Loucy (cell line): ENCODE data around the gene RFNG.

Experiments
- H2AFZ ChIP-seq: fragments of 200-600 bp; sonication (generic); 2 replicates; pipeline ENCODE4 v1.6.0; 2016; ENCODE audit warnings: antibody characterized with exemption, mild to moderate bottlenecking, low read length, moderate library complexity
- H3F3A ChIP-seq: fragments of 200-600 bp; 2 replicates; pipeline ENCODE4 v1.6.0; 2016; ENCODE audit warnings: antibody characterized with exemption, low read depth, mild to moderate bottlenecking
- H3K27me3 ChIP-seq: fragments of 200-600 bp; sonication (generic); 2 replicates; pipeline ENCODE4 v1.6.1; 2014; ENCODE audit warnings: low read length, mild to moderate bottlenecking; ENCODE audit not compliant: insufficient read depth, poor library complexity, severe bottlenecking
- H3K36me3 ChIP-seq: fragments of 200-600 bp; sonication (generic); 2 replicates; pipeline ENCODE4 v1.6.1; 2016; ENCODE audit warnings: low read length; ENCODE audit not compliant: insufficient read depth
- H3K4me1 ChIP-seq: fragments of 200-600 bp; sonication (generic); 2 replicates; pipeline ENCODE4 v1.5.1; 2014; ENCODE audit warnings: low read length, mild to moderate bottlenecking; ENCODE audit not compliant: insufficient read depth, poor library complexity, severe bottlenecking
- H3K4me2 ChIP-seq: fragments of 200-600 bp; sonication (generic); 2 replicates; pipeline ENCODE4 v1.6.0; 2014; ENCODE audit warnings: antibody characterized with exemption, low read length, low read depth, mild to moderate bottlenecking; ENCODE audit not compliant: poor library complexity, severe bottlenecking
- H3K4me3 ChIP-seq: fragments of 200-600 bp; sonication (generic); 2 replicates; pipeline ENCODE4 v1.5.1; 2014; ENCODE audit warnings: low read length, mild to moderate bottlenecking, mixed read lengths; ENCODE audit not compliant: poor library complexity, severe bottlenecking
- H3K79me2 ChIP-seq: fragments of 200-600 bp; sonication (generic); 2 replicates; pipeline ENCODE4 v1.6.1; 2014; ENCODE audit warnings: low read length; ENCODE audit not compliant: insufficient read depth
- H3K9ac ChIP-seq: fragments of 200-600 bp; sonication (generic); 2 replicates; pipeline ENCODE4 v1.6.0; 2014; ENCODE audit warnings: mild to moderate bottlenecking, low read depth, low read length, moderate library complexity; ENCODE audit not compliant: poor library complexity, severe bottlenecking
- H3K9me2 ChIP-seq: fragments of 200-600 bp; sonication (generic); replicated peaks from 2 replicates; pipeline ENCODE4 v1.6.1; 2016; ENCODE audit warnings: low read depth, low read length, mixed read lengths
- H3K9me3 ChIP-seq: fragments of 200-600 bp; sonication (generic); 2 replicates; pipeline ENCODE4 v1.6.1; 2014; ENCODE audit warnings: mild to moderate bottlenecking, antibody characterized with exemption, low read length, low read depth; ENCODE audit not compliant: insufficient read depth
- H4K20me1 ChIP-seq: fragments of 200-600 bp; sonication (generic); 2 replicates; pipeline ENCODE4 v1.6.0; 2014; ENCODE audit warnings: antibody characterized with exemption, low read length, mild to moderate bottlenecking; ENCODE audit not compliant: insufficient read depth, poor library complexity, severe bottlenecking
- CTCF ChIP-seq: fragments of 200-600 bp; sonication (generic); conservative IDR thresholded peaks from 2 replicates; pipeline ENCODE4 v1.5.1; 2014; ENCODE audit warnings: mild to moderate bottlenecking, antibody characterized with exemption, low read length
- EZH2phosphoT487 ChIP-seq: fragments of 200-600 bp; IDR thresholded peaks from 2 replicates; pipeline ENCODE4 v1.6.1; 2018; ENCODE audit warnings: antibody characterized with exemption, mild to moderate bottlenecking, moderate library complexity, borderline replicate concordance

Gene RFNG

DNA sequence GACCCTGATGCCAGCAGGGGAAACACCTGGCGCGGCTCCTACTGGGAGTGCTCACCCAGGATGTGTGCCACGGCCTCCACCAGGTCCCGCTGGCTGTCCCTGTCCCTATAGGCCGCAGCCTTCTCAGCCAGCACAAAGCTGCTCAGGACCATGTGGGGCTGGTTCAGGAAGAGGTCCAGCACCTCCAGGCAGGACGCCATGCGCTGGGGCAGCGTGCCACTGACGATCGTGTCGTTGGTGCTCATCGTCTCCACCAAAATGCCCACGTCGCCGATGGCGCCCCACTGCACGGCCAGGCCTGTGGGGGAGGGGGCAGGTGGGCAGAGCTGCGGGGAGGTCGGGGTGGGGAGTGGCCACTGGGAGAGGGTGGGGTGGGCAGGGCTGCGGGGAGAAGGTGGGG is 29.9 kb upstream of the RFNG start:
- no peak for TF ChIP-seq EZH2phosphoT487
- TF ChIP-seq CTCF: no peak
- Histone ChIP-seq H3K36me3 (peaks cover 78% of the 10 kb centered on the region; the same call in 1 of the 2 replicates), H3K9me2 (no peaks in the 10 kb centered on the region), H3K27me3 (no peaks in the 10 kb centered on the region), H3K4me3 (no peak overlapping the region), H4K20me1 (peaks cover 9% of the 10 kb centered on the region), H3K9me3 (no peaks in the 10 kb centered on the region), H3K9ac (no peak overlapping the region), H3F3A (no peaks in the 10 kb centered on the region), H3K4me2 (no peak overlapping the region), H3K79me2 (no peaks in the 10 kb centered on the region), H2AFZ (no peak overlapping the region), H3K4me1 (no peaks in the 10 kb centered on the region)

GRCh38 chr17:82080789-82081464 is 29.3 kb upstream of the RFNG start:
- Histone ChIP-seq H2AFZ (no peak overlapping the region), H3K27me3 (no peaks in the 10 kb centered on the region), H3K9me2 (no peaks in the 10 kb centered on the region), H3K9ac (no peak overlapping the region), H4K20me1 (peaks cover 7% of the 10 kb centered on the region), H3K4me3 (no peak overlapping the region), H3K9me3 (no peaks in the 10 kb centered on the region), H3K4me1 (no peaks in the 10 kb centered on the region), H3K4me2 (no peak overlapping the region), H3K36me3 (peaks cover 72% of the 10 kb centered on the region; the same call in 1 of the 2 replicates), H3F3A (no peaks in the 10 kb centered on the region), H3K79me2 (no peaks in the 10 kb centered on the region)
- TF ChIP-seq CTCF: no peak
- no peak for TF ChIP-seq EZH2phosphoT487

- Histone ChIP-seq H3K9me3 (no peaks in the 10 kb centered on the region), H3K9ac (no peak overlapping the region), H2AFZ (no peak overlapping the region), H3K4me3 (no peak overlapping the region), H3K4me2 (no peak overlapping the region), H3K27me3 (no peaks in the 10 kb centered on the region), H3K79me2 (no peaks in the 10 kb centered on the region), H4K20me1 (peaks cover 4% of the 10 kb centered on the region), H3K36me3 (peaks cover 65% of the 10 kb centered on the region; the same call in 1 of the 2 replicates), H3K9me2 (no peaks in the 10 kb centered on the region), H3F3A (no peaks in the 10 kb centered on the region), H3K4me1 (no peaks in the 10 kb centered on the region)
- TF ChIP-seq EZH2phosphoT487 (no peak), CTCF (no peak)
Measured at GRCh38 chr17:82080048-82080788, 28.6 kb upstream of the RFNG start.
